HEK293 (cell line): ENCODE measurements around the gene NRP2.

Source experiments
- CTCF ChIP-seq: fragments of 450-650 bp; formaldehyde crosslinking; IDR thresholded peaks from 2 replicates; pipeline ENCODE4 v1.5.1; 2016; ENCODE audit warnings: missing biosample characterization, missing genetic modification characterization
- KLF16 ChIP-seq: fragments of 450-650 bp; formaldehyde crosslinking; IDR thresholded peaks from 2 replicates; pipeline ENCODE4 v1.5.1; 2017; ENCODE audit warnings: missing biosample characterization, missing genetic modification characterization
- ZNF501 ChIP-seq: fragments of 450-650 bp; formaldehyde crosslinking; IDR thresholded peaks from 2 replicates; pipeline ENCODE4 v1.5.1; 2016; ENCODE audit warnings: missing biosample characterization, missing genetic modification characterization

- TF ChIP-seq CTCF (no peak), KLF16 (tag by site-specific recombination) (no peak), ZNF501 (tag by site-specific recombination) (no peak)
Observed at GRCh38 chr2:205768341-205768740, 86.0 kb downstream of the NRP2 start.
